PFSK-1 (cell line): ENCODE results near the gene MICB.

ENCODE experiments used
- FOXP2 ChIP-seq: optimal IDR thresholded peaks from 2 replicates; pipeline ENCODE3; 2011; ENCODE audit warnings: borderline replicate concordance, control low read depth, inconsistent platforms; ENCODE audit not compliant: insufficient read depth; ENCODE audit errors: extremely low read length, extremely low read depth
- POLR2AphosphoS5 ChIP-seq: IDR thresholded peaks from 2 replicates; pipeline ENCODE4 v1.6.1; 2012; ENCODE audit warnings: low read depth, mild to moderate bottlenecking, control low read depth, low read length, moderate library complexity
- REST ChIP-seq, 2 experiments: IDR thresholded peaks; 2 replicates each; pipeline versions ENCODE4 v1.6.1 to v1.8.0; 2011 to 2012; ENCODE audit warnings: low read depth in 2 of 2, low read length in 2 of 2, control low read depth in 1 of 2, inconsistent platforms in 1 of 2, mild to moderate bottlenecking in 1 of 2, moderate library complexity in 1 of 2; ENCODE audit not compliant: insufficient read depth in 1 of 2
- SIN3A ChIP-seq: IDR thresholded peaks from 2 replicates; pipeline ENCODE4 v1.6.1; 2012; ENCODE audit warnings: mild to moderate bottlenecking, low read length, moderate library complexity, borderline replicate concordance; ENCODE audit not compliant: insufficient read depth
- TAF1 ChIP-seq: IDR thresholded peaks from 2 replicates; pipeline ENCODE4 v1.6.1; 2012; ENCODE audit warnings: low read length, control low read depth, borderline replicate concordance; ENCODE audit not compliant: insufficient read depth

The MICB gene

GRCh38 chr6:31528307-31528777 lies 30.4 kb downstream of the MICB start:
- no peak for TF ChIP-seq REST (IDR thresholded peaks at IDR 0.05; ENCODE audit: insufficient read depth in 1 of 2, low read depth in 2 of 2, low read length in 2 of 2)
- no peak for TF ChIP-seq SIN3A
- TF ChIP-seq TAF1 = no peak
- TF ChIP-seq FOXP2 = no peak
- no peak; the same call in 1 of the 2 replicates for TF ChIP-seq POLR2AphosphoS5

- peak; percentile 34; the same call in 1 of the 2 replicates for TF ChIP-seq SIN3A
- no peak for TF ChIP-seq TAF1
These were observed 30.9 kb downstream of the MICB start, which contains the start of gene MCCD1 for GRCh38 chr6:31528821-31529328. Gene MCCD1, plus strand, starts transcription at chr6:31528962. Its CDS starts 53 bp downstream, at chr6:31529015.

- TF ChIP-seq SIN3A (0 out of 2 replicates have a peak, but pooled peaks have one; percentile 2), FOXP2 (no peak), TAF1 (no peak), POLR2AphosphoS5 (peak; percentile 40; the same call in 1 of the 2 replicates), REST (IDR thresholded peaks at IDR 0.05; ENCODE audit: insufficient read depth in 1 of 2, low read depth in 2 of 2, low read length in 2 of 2) (no peak)
These were observed 31.6 kb downstream of the MICB start for GRCh38 chr6:31529329-31530150.

- TF ChIP-seq POLR2AphosphoS5 = no peak
- no peak for TF ChIP-seq FOXP2
- no peak for TF ChIP-seq REST (IDR thresholded peaks at IDR 0.05; ENCODE audit: insufficient read depth in 1 of 2, low read depth in 2 of 2, low read length in 2 of 2)
These were observed 32.7 kb downstream of the MICB start for GRCh38 chr6:31530659-31531058.

GRCh38 chr6:31531162-31531561 lies 33.2 kb downstream of the MICB start:
- TF ChIP-seq TAF1 (no peak), REST (IDR thresholded peaks at IDR 0.05; ENCODE audit: insufficient read depth in 1 of 2, low read depth in 2 of 2, low read length in 2 of 2) (no peak), SIN3A (no peak), POLR2AphosphoS5 (no peak), FOXP2 (no peak)
